ENCODE results near the gene SLAMF9.

The SLAMF9 gene

GRCh38 chr1:159923203-159924024, 30.6 kb downstream of the SLAMF9 start:
- FAIRE-seq (peak; percentile 84), DNase-seq (ENCODE audit: extremely low spot score, insufficient read length, low read depth) (no peak)

DNA sequence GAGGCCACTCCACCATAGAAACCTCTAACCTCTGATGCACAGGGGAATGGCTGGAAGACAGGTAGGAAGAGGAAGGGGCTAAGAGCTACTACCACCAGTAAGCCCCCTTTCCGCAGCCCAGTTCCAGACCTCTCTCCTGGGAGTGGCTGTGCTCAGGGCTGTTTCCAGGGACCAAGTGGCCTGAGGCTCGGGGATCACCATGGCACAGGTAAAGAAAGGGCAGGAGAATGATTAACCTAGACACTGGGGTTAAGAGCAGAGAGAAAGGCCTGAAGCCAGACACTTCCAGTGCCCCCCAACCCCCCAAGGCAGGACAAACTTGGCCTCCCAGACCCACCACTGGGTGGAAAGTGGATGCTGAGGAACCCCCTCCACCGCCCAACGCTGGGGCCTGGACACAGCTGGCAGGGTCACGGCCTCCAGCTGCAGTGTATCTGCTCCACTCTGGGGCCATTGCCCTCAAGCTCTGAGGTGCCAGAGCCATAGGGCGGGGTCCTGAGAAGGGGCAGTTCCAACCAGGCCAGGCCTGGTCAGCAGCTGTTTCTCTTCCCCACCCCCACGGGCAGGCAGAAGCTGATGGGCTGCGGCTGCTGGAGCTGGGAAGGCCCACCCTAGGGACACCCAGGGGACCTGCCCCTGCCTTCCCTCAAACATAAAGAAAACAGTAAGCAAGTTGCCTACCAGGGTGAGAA, 31.4 kb downstream of the SLAMF9 start:
- no peak for FAIRE-seq

DNA sequence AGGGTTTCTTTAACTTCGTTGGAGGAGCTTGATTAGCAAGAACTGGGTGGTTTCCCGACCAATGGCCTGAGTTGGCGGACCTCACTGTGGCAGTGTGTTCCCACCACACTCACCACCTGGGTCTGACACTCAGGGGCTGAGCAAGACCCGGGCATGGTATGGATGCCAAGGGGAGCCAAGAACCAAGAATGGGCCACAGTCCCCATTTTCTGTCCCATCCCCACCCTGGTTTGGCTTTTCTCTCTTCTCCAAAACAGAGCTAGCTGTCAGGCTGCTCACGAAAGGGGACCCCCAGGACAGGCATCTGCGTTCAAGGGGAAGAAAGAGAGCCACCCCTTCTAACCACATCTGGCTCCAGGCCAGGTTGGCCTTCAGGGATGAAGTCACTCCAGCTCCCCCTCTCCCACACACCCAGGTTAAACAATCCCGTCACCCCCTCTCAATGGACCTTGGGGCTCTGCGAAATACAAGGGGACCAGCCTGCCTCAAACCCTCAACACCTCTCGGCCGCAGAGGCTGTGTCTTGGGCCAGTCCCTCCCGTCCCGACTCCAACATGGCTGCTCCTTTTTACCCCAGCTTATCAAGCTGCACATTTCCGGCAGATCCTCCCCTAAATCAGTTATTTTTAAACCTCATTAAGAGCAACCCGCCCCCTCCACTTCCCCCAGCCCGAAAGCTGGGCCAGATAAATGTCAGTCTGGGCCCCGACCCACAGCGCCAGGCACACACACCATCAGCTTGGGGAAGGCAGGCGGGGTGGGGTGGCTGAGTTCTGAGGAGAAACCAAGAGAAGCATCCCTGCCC, 32.1 kb downstream of the SLAMF9 start:
- DNase-seq (ENCODE audit: extremely low spot score, insufficient read length, low read depth) (no peak), FAIRE-seq (no peak)

More for the DNA sequence above, 31.4 kb downstream of the SLAMF9 start:
- DNase-seq (ENCODE audit: extremely low spot score, insufficient read length, low read depth): no peak

DNA sequence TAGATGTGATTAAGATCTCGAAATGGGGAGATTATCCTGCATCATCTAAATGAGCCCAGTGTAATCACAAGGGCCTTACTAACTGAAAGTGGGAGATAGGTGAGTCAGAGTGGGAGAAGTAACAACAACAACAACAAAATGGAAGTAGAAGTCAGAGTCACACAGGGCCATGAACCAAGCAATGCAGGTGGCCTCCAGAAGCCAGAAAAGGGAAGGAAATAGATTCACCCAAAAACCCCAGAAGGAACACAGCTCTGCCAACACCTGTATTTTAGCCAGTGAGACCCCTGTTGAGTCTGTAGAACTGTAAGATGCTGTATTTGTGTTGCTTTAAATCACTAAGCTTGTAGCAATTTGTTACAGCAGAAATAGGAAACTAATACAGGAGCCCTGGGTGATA, 32.8 kb downstream of the SLAMF9 start:
- FAIRE-seq (peak; percentile 71), DNase-seq (ENCODE audit: extremely low spot score, insufficient read length, low read depth) (no peak)

DNA sequence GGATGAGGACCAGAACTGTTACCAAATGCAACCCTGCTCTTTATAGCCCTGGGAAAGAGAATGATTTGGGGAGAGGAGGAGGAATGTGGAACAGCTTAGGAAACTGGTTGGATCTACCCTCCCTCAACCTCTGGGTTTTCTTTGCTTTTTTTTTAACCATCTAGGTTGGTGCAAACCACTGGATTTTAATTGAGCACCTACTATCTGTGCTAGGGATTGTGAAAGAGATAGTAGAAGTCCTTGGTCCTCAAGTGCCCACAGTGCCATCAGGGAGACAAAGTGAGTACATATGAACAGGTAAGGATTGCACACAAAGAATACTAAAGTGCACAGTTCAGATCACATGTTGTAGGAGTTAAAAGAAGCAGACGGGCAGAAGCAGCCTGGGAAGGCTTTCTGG, 33.4 kb downstream of the SLAMF9 start:
- no peak for DNase-seq (ENCODE audit: extremely low spot score, insufficient read length, low read depth)
- no peak for FAIRE-seq

- FAIRE-seq: no peak
- DNase-seq (ENCODE audit: extremely low spot score, insufficient read length, low read depth): no peak
Measured at GRCh38 chr1:159920202-159920601, 33.8 kb downstream of the SLAMF9 start.

- FAIRE-seq (no peak), DNase-seq (ENCODE audit: extremely low spot score, insufficient read length, low read depth) (no peak)
Measured at GRCh38 chr1:159919236-159919865, 34.7 kb downstream of the SLAMF9 start.

- no peak for DNase-seq (ENCODE audit: extremely low spot score, insufficient read length, low read depth)
Measured at GRCh38 chr1:159918352-159919200, 35.5 kb downstream of the SLAMF9 start.

DNA sequence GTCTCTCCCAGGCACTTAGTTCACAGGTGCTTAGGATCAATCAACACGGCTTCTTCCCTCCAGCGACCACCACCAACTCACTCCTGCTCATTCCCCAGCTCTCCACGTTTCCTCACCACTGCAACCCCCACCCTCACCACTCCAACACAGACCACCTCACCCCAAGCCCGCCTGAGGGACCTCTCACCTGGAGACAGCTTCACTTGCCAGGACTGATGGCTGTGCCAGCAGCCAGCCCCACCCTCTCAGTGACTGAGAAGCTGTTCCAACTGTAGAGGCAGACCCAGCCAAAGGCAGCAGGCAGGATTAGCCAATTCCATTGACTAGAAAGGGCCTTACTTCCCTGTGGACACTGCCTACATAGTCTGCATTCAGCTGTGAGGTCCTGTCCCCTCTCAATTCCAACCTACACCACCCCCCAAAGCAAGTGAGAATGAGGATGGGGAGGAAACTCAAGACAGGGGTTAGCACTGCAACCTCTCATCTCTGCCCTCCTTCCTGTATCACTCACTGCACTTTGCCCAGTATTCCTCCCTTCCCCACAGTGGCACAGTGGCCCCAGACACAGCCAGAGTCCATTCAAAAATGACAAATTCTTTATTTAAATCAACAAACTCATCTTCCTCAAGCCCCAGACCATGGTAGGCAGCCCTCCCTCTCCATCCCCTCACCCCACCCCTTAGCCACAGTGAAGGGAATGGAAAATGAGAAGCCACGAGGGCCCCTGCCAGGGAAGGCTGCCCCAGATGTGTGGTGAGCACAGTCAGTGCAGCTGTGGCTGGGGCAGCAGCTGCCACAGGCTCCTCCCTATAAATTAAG, 36.3 kb downstream of the SLAMF9 start:
- DNase-seq (ENCODE audit: extremely low spot score, insufficient read length, low read depth) (no peak), FAIRE-seq (no peak)

More at GRCh38 chr1:159918352-159919200, 35.5 kb downstream of the SLAMF9 start:
- FAIRE-seq: no peak

- no peak for DNase-seq (ENCODE audit: extremely low spot score, insufficient read length, low read depth)
- FAIRE-seq: no peak
Measured at GRCh38 chr1:159916242-159917051, 37.6 kb downstream of the SLAMF9 start.

DNA sequence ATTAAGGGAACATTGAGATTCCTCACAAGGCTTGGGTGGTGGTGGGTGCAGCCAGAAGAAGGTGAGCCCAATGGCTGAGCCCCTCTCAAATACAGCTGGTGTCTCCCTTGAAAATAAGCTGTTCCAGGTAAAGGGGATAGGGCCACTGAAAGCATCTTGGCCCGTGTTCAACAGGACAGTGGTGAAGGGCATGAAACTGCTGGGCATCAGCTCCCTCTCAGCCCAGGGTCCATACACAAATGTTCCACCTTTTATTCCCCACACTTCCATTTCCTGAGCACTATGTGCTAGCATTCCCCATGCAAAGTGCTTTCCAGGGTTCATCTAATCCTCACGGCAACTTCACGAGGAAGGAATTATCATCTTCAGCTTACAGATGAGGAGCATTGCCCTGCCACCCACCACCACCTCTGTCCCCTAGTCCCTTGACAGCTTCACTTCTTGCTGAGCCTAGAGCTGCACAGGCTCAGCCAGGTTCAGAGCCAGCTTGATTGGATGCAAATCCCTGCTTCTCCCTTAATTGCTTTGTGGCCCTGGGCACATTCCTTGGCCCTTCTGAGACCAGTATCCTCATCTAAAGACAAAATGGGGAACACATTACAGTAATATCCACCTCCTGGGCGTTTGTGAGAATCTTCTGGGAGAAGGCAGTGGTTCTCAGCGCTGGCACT, 38.3 kb downstream of the SLAMF9 start:
- no peak for DNase-seq (ENCODE audit: extremely low spot score, insufficient read length, low read depth)
- FAIRE-seq: no peak

- FAIRE-seq: no peak
- no peak for DNase-seq (ENCODE audit: extremely low spot score, insufficient read length, low read depth)
Measured at GRCh38 chr1:159914252-159915018, 39.6 kb downstream of the SLAMF9 start.

DNA sequence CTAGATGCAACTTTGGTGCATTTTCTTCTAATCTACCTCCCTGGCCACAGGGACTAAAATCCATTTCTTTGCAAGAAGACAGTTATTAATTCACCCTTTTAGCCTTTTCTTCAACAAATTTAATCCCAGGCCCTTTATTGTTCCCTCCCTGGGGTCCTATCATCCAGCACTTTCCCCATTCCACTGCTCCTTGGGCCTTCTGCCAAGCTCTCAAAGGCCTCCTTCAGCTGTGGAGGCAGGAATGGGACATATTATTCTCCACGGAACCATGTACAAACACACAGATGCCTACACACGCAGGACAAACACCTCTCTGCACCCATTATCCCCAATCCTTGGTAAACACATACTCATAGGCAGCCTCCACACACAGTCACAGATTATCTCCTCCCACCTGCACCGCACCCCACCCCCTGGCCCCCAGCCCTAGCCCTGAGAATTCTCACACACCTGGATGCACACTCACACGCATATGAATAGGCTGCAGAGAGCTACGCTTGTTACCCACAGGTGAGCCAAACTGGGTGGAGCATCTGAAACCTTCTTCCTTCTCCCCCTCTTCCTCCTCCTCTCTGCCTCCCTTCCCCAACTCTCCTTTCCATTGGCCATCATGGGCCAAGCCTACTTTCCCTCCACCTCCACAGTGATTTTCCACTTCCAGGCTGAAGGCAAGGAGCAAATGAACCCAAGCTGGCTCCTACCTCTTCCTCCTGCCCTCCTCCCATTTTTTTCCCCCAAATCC, 40.4 kb downstream of the SLAMF9 start:
- FAIRE-seq (no peak), DNase-seq (ENCODE audit: extremely low spot score, insufficient read length, low read depth) (no peak)

GRCh38 chr1:159911326-159912070, 42.5 kb downstream of the SLAMF9 start:
- DNase-seq (ENCODE audit: extremely low spot score, insufficient read length, low read depth): no peak
- no peak for FAIRE-seq

Data from GM18507 (cell line).